ENCODE data around the gene BPNT1. TPM values are rescaled to one million over a fixed set of nuclear protein-coding genes. Genes with fewer than 3 reads are reported as not detected.

The BPNT1 gene
- total RNA-seq, 2 experiments from 2014 or later = 43.0 to 98.5 TPM

- no peaks in the 10 kb centered on the region for H3K9me3 ChIP-seq (ENCODE audit: low read length)
- intact Hi-C loops (cut with micrococcal nuclease; ENCODE audit: unreplicated experiment) = no loop called here
- POLR2A ChIA-PET = interaction anchor here (0.5 to 1.4 kb wide), 4 partner anchors 17 to 147 kb away, joined by 3 to 4 read pairs (median 3); no protein-coding TSS in a partner anchor
- no peaks in the 10 kb centered on the region for H3K4me1 ChIP-seq (ENCODE audit: insufficient read depth, low read length, poor library complexity, severe bottlenecking)
- H4K20me1 ChIP-seq (ENCODE audit: insufficient read depth, low read length) = no peaks in the 10 kb centered on the region
- H3K36me3 ChIP-seq (ENCODE audit: insufficient read depth, low read length) = peaks cover 45% of the 10 kb centered on the region
- TF ChIP-seq EZH2phosphoT487 (IDR thresholded peaks at IDR 0.05; ENCODE audit: borderline replicate concordance, low read depth, low read length) (no peak), CTCF (conservative IDR thresholded peaks at IDR 0.05; ENCODE audit: low read length) (no peak)
- CTCF ChIA-PET (ENCODE audit: unreplicated experiment) = no interaction called here
- H3K4me2 ChIP-seq (ENCODE audit: low read length) = no peak overlapping the region
- H3K9me2 ChIP-seq (ENCODE audit: insufficient read depth, low read length) = no peaks in the 10 kb centered on the region
- no peak overlapping the region for H2AFZ ChIP-seq (ENCODE audit: low read length)
- no peak overlapping the region for H3K27ac ChIP-seq (ENCODE audit: low read depth, low read length, poor library complexity, severe bottlenecking)
- no peak for DNase-seq (ENCODE audit: low spot score)
- H3K79me2 ChIP-seq (ENCODE audit: insufficient read depth, low read depth, low read length) = 0 out of 2 replicates have a peak, but pooled peaks cover 4% of the 10 kb centered on the region
- H3K4me3 ChIP-seq (ENCODE audit: low read depth, low read length, poor library complexity, severe bottlenecking) = no peak overlapping the region
- no TSS peak for BruUV-seq (replicated peaks)
These were observed 32.4 kb upstream of the BPNT1 start for GRCh38 chr1:220121791-220122530.

GRCh38 chr1:220119043-220119512 lies 29.5 kb upstream of the BPNT1 start:
- Histone ChIP-seq H3K27ac (ENCODE audit: low read depth, low read length, poor library complexity, severe bottlenecking) (no peak overlapping the region), H3K9me3 (ENCODE audit: low read length) (no peaks in the 10 kb centered on the region), H3K4me1 (ENCODE audit: insufficient read depth, low read length, poor library complexity, severe bottlenecking) (no peaks in the 10 kb centered on the region), H4K20me1 (ENCODE audit: insufficient read depth, low read length) (no peaks in the 10 kb centered on the region), H3K4me2 (ENCODE audit: low read length) (no peak overlapping the region), H3K79me2 (ENCODE audit: insufficient read depth, low read depth, low read length) (peaks cover 7% of the 10 kb centered on the region; the same call in 1 of the 2 replicates), H3K36me3 (ENCODE audit: insufficient read depth, low read length) (peaks cover 59% of the 10 kb centered on the region), H3K9me2 (ENCODE audit: insufficient read depth, low read length) (no peaks in the 10 kb centered on the region), H2AFZ (ENCODE audit: low read length) (no peak overlapping the region), H3K4me3 (ENCODE audit: low read depth, low read length, poor library complexity, severe bottlenecking) (no peak overlapping the region)
- TF ChIP-seq CTCF (conservative IDR thresholded peaks at IDR 0.05; ENCODE audit: low read length) (no peak), EZH2phosphoT487 (IDR thresholded peaks at IDR 0.05; ENCODE audit: borderline replicate concordance, low read depth, low read length) (no peak)
- no peak for DNase-seq (ENCODE audit: low spot score)
- intact Hi-C loops (cut with micrococcal nuclease; ENCODE audit: unreplicated experiment) = no loop called here
- CTCF ChIA-PET (ENCODE audit: unreplicated experiment) = no interaction called here
- POLR2A ChIA-PET = interaction anchor here (0.7 kb wide), 1 partner anchor 606 kb away, joined by 3 read pairs; no protein-coding TSS in a partner anchor
- no TSS peak for BruUV-seq (replicated peaks)

Data from OCI-LY7 (cell line).